Tracheal epithelial cell (primary cell): Measurements from ENCODE around the gene SH2D2A. TPM values are rescaled to one million over a fixed set of nuclear protein-coding genes. Genes with fewer than 3 reads are reported as not detected.

ENCODE experiments used
- total RNA-seq: library from RNA; depleted of rRNA; stranded (reverse); fragments of >200 nt; gene quantifications from 2 replicates; pipeline ENCODE4 v1.2.1, GENCODE V29; 2014

The SH2D2A gene
- total RNA-seq: 1.5 and 3.6 TPM in 2 replicates

GRCh38 chr1:156816561-156817328, at the start of gene SH2D2A:
TSS of gene SH2D2A (minus strand) at chr1:156816848. CDS start at chr1:156816708, 140 bp downstream.

DNA sequence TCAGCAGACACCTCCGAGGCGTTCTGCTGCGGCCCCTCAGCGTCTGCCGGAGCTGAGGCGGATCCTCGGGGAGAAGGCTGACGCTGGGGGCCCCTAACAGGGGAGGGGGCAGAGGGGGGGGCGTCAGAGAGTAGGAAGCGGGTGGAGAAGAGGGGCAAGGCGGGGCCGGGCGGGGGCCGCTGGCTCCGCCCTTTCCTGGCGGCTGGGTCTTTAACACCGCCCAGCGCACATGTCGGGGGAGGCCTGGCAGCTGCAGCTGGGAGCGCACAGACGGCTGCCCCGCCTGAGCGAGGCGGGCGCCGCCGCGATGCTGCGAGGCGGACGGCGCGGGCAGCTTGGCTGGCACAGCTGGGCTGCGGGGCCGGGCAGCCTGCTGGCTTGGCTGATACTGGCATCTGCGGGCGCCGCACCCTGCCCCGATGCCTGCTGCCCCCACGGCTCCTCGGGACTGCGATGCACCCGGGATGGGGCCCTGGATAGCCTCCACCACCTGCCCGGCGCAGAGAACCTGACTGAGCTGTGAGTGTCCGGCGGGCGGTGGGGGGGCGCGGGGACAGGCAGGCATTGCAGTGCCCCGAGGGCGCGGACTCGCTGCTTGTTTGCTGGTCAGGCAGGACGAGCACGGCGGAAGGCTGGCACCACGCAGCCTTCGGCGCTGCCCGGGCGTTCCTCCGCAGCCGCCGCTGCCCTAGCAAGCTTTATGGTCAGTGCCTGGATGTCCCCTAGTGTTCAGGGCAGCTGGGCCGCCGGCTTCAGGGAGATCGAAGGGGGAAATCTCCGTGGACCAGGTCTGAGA, 44.2 kb upstream of the SH2D2A start, which contains the start of gene NTRK1:
Gene NTRK1 (plus strand): TSS at position 238 of the 796 bp plus-strand sequence. CDS start 70 bp downstream, at position 308.

GRCh38 chr1:156858959-156859522, 42.4 kb upstream of the SH2D2A start, which contains the start of gene INSRR:
TSS of gene INSRR (minus strand) at chr1:156859117. CDS start at chr1:156858621, 496 bp downstream.

GRCh38 chr1:156767101-156767878, 49.4 kb downstream of the SH2D2A start, which contains the start of gene PRCC:
TSS of gene PRCC (plus strand) at chr1:156767535. CDS start at chr1:156767772, 237 bp downstream.

Other genes with a start within 250 kb of the SH2D2A start
- gene IQGAP3, start 244.3 kb downstream of the SH2D2A start, total RNA-seq: 0.85 and 2.9 TPM in 2 replicates
- not detected in 2 replicates for gene TTC24, start 237.1 kb downstream of the SH2D2A start, total RNA-seq
- 141 and 151 TPM in 2 replicates for gene NAXE, start 225.1 kb downstream of the SH2D2A start, total RNA-seq
- gene GPATCH4, start 215.4 kb downstream of the SH2D2A start, total RNA-seq: 14.5 and 14.7 TPM in 2 replicates
- not detected in 2 replicates for gene HAPLN2, start 197.4 kb downstream of the SH2D2A start, total RNA-seq
- not detected in 2 replicates for gene BCAN, start 174.7 kb downstream of the SH2D2A start, total RNA-seq
- gene NES, start 139.4 kb downstream of the SH2D2A start, total RNA-seq: 0.24 TPM in 1 of 2 replicates, not detected in the other
- gene CRABP2, start 111.3 kb downstream of the SH2D2A start, total RNA-seq: 30.1 and 132 TPM in 2 replicates
- 10.4 and 19.4 TPM in 2 replicates for gene METTL25B, start 88.4 kb downstream of the SH2D2A start, total RNA-seq
- 8.5 and 9.9 TPM in 2 replicates for gene ISG20L2, start 88.1 kb downstream of the SH2D2A start, total RNA-seq
- gene MRPL24, start 75.8 kb downstream of the SH2D2A start, total RNA-seq: 40.0 and 52.4 TPM in 2 replicates
- 179 and 269 TPM in 2 replicates for gene HDGF, start 65.2 kb downstream of the SH2D2A start, total RNA-seq
- 7.7 and 8.4 TPM in 2 replicates for gene PRCC, start 49.3 kb downstream of the SH2D2A start, total RNA-seq
- not detected in 2 replicates for gene INSRR, start 42.3 kb upstream of the SH2D2A start, total RNA-seq
- gene NTRK1, start 44.0 kb upstream of the SH2D2A start, total RNA-seq: not detected in 2 replicates
- gene PEAR1, start 76.9 kb upstream of the SH2D2A start, total RNA-seq: 1.4 and 1.5 TPM in 2 replicates
- not detected in 2 replicates for gene LRRC71, start 103.8 kb upstream of the SH2D2A start, total RNA-seq
- gene ARHGEF11, start 228.9 kb upstream of the SH2D2A start, total RNA-seq: 12.3 and 16.4 TPM in 2 replicates